Stimulated activated naive CD4-positive, alpha-beta T cell (primary cell): ENCODE data around the gene CTNNAL1.
"Not testable (repeated sequence)": the region's sequence is repeated elsewhere in the genome, so short reads cannot be mapped to it uniquely, and the experiment has no call there.

ENCODE experiments used
- DNase-seq, 6 experiments: peaks; one replicate each; lab custom pipeline; 2025; lab: John Stamatoyannopoulos, UW

CTNNAL1 gene

DNA sequence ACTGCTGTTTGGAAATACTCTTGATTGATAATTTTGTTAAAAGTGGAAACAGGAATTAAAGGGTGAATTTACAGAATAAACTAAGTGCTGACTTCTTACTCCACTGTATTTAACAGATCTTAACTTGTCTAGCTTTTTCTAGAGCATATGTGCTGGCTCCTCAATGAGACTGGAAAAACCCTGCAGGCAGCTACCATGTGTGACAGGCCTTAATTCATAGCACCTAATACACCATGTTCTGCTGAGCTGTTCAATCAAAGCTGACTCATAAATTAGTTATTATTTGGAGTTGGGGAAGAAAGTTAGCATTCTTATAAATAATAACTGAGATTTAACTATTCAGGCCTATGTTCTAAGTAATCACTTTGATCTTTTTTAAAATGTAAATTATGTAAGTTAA lies 29.4 kb downstream of the CTNNAL1 start:
- DNase-seq, result no peak

DNA sequence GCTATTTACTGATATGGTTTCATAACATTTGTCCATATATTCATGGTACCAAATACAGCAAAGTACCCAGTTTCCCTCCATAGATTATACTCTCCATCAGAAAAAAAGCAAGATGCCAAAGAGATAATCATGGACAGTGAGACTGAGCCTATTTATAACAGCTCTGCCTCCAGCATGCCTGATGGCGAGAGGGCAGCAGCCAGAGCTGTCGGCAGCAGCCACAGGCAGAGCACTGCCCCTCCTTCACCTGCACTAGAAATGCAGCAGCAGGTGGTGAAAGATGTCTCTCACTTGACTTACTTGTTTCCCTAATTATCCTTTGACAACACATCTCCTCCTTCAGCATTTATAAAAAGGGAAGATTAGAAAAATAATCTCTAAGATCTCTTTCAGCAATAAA lies 32.4 kb downstream of the CTNNAL1 start:
- no peak for DNase-seq

DNA sequence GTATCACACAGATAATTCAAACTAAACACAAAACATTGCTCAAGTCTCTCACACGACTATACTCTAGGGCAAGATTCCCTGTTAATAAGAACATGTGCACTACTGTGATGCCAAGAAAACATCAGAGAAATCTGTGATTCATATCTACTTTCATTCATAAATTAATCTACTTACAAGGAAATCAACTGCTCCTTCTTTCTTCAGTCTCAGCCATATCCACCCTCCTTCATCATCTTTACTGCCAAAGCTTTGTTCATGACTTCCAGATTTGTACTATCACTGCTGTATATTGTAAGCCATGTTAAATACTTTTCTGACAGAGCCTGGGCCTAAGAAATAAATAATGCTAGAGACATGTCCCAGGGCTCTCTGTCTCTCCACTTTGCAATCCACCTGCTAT lies 35.1 kb downstream of the CTNNAL1 start:
- no peak for DNase-seq

DNA sequence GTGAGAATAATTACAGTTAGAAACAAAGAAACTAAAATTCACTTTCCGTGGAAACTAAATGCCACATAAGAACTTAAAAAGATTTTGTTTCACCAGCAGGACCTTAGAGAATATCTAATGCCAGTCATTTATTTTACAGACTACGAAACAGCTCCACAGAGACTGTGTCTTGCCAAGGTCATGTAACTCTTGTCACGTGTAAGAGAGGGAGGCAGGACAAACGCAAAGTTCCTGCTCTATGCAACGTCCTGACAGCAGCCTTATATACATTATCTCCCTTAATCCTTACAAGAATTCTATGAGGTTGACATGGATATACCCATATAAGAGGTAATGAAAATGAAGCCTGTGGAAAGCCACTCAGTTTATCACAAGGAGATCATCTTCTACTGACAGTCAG lies 39.4 kb downstream of the CTNNAL1 start:
- no peak for DNase-seq

DNA sequence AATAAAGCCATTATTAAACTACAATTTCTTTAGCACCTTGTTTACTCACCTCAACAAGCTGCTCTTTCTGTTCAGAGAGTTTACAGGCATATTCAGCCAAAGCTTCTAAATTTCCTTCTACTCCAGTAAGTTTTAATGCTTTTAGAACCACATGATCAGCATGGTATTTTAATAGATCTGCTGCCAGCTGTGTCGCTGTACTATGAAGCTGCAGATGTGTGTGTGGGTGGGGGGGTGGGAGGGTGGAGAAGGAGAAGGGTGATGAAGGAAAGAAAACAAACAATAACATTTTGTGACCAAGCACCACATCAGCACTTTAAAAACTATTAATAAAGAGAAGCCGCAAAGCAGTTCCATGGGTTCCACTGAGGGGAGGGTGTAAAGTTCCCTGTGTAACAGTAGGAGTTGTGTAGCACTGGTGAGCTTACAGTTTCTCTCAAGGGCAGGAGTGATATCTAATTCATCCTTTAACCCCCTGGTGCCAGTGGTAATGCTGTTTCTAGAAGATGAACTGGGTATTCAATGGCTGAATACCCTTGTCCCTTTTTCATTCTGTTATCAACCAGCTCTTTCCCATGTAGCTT lies 40.6 kb downstream of the CTNNAL1 start:
- no peak for DNase-seq

DNA sequence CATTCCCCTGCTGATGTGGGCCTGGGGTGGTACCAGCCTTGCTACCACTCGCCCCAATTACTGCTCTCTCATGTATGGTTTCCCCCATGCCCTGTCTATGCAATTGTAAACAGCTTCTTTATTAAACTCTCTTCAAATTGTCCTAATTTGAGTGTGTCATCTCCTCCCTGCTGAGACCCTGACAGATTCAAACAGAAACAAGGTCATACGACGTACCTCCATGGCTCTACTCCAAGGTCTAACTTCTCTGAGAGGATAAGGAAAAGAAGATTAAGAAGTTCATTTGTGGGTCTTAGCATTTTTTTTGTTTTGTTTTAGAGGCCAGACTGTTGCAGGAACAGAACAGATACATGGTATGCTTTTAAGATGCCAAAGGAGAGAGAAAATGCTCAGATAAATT lies 41.1 kb downstream of the CTNNAL1 start:
- DNase-seq, result no peak

DNA sequence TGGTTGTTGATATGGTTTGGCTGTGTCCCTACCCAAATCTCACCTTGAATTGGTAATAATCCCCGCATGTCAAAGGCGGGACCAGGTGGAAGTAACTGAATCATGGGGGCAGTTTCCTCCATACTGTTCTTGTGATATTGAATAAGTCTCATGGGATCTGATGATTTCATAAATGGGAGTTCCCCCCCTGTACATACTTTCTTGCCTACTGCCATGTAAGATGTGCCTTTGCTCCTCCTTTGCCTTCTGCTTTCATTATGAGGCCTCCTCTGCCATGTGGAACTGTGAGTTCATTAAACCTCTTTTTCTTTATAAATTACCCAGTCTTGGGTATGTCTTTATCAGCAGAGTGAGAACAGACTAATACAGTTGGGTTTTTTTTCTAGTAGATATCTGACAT lies 41.9 kb downstream of the CTNNAL1 start:
- not testable (repeated sequence) for DNase-seq

DNA sequence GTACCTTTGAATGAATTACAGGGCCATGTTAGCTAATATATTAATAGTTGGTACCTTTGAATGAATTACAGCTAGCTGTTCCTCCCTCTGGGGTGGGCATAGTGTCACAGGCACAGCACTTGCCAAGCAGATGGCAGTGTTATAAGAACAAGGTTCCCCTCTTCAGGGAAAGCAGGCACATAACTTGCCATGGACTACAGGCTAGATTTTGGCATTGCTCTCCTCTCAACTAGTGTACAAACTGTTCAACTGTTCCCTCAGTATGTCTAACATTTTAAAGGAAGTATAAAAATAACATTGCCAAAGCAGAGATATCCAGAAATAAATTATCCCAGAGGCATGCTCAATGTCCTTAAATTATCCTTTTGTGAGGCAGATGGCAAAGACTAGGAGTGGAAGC lies 45.4 kb downstream of the CTNNAL1 start:
- no peak for DNase-seq

DNA sequence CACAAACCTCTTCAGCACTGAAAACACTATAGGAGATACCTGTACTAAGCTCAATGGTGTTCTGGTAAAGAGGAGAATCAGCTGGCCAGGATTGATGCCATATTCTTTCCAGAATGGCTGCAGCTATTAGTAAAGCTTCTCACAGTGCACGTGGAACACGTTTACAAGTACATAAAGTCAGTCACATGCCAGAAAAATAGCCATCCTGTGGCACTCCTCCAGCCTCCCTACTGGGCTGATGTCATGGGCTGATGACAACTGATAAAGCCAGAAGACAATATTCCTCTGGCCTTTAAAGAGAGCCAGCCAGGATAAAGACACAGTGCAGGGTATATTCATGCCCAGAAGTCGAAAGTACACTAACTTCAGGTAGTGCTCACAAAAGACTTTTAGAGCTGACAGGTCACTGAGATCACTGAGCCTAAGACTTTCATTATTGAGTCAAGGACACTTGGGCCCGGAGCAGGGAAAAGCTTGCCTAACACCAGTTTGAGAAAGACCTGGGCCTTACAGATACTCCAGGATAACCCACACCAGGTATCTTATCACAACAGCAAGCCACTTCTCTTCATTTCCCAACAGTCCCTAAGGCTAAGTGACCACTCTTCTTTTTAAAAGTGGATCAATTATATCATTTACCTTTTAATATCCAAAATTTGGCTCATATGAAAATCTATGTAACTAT lies 49.7 kb downstream of the CTNNAL1 start:
- no peak for DNase-seq

DNA sequence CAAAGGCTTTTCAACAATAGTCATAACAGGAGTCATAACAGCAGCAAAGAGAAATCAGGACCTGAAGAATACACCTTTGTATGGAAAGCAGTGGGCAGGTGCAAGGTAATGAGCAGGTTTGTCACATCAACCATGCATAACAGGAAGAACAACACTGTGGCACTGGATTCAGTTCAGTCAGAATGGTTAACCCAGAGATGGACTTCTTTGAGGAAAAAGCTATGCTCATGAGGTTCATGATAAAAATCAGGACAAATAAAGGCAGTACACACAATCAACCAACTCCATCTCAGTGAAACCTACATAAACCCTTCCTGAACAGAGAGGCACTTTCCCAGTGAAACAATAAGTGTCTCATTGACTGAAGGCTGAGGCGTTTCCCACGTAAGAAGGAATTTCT lies 52.1 kb downstream of the CTNNAL1 start:
- no peak for DNase-seq

DNA sequence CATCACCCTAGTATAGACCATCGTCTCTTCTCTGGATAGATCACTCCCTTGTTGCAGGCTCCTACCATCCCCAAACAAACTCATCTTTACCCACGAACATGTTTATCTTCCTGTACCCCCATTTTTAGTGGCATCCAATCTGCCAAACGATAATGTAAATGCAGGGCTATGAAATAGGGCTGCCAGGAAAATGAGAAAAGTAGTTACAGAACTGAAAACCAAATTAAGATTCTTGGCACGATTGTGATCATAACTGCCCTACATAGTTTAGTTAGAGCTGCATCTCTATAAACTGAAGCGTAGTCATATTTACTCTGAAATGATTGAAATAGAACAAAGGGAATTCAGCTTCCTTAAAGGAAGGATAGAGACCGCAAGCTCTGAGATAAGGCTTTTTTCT lies 53.0 kb downstream of the CTNNAL1 start:
- DNase-seq, result no peak

DNA sequence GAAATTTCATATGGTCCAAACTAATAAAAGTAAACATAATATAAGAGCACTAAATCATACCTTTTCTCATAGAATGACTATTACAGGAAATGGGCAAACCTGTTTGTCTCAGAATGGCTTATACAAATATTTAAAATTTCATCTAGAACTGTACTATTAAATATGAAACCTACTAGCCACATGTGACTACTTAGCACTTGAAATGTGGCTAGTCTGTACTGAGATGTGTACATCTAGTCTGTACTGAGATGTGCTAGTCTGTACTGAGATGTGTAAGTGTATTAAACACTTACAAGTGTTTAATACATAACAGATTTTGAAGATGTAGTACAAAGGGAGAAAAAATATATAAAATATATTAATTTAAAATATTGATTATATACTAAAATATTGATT lies 56.7 kb downstream of the CTNNAL1 start:
- no peak for DNase-seq

DNA sequence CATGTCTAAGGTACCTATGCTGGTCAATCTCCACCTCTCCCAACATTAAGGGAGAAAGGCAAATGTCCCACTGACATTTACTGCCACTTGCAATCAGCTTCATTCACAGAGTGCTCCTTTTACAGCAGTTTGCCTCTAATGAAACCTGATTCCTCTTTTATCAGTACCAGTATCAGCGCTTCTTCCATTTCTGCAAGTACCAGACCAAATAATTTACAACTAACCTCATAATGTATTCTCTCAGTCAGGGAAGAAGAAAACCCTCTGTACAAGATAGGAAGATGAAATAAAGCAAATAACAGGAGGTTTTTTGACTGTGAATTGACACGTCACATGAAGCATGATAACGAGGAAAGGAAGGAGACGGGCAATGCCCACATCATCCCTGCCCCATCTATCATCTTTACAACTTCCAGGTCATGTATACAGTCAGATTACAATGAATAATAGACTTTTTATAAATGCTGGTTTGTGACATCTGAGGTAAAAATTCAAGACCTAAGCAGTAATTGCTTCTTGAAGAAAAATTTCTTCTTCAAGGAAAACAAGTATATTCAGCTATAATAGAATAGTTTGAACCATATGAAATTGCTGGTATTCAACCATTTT lies 57.2 kb downstream of the CTNNAL1 start:
- DNase-seq, result no peak

DNA sequence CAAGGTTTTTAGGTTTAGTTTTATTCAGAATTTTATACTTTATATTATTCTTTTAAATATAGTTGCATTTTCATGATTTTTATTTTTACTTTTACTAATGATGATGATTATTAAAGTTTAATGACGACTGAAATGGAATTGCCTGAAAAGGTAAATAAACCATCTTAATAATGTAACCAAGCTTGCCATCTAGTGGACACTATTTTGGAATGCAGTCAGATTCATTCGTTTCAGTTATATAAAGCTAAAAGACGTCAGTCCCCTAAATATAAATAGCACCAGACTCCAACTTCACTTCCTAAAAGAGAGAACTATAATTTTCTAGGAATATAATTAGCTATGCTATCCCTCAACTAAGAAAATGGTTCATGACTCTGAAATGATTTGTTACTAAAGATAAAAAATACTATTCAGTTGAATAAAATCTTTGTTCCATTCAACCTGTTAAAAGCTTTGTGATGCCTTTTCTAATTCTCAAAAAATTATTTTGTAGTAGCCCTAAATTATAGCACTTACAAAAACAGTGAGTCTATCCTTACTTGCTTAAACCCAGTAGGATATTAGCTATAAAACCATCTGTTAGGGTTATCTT lies 59.2 kb downstream of the CTNNAL1 start:
- peak in 3 of 6 experiments; percentile 10 to 30 (median 28) for DNase-seq

DNA sequence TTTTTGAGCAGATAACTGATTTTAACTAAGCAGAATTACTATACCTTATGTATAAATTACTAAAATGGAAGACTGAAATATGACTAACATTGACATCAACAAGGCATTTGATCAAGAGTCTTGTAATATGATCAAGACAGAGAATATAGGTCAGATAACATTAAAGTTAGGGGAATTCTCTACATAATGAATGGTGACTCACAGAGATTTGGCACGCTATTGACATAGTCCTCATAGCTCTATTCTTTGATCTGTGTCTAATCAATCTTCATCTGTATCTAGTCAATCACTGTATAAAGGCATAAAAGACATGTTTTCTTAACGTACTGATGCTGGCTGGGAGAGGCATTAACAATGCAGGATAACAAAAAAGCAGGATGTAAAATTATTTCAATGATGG lies 61.7 kb downstream of the CTNNAL1 start:
- DNase-seq, result no peak

DNA sequence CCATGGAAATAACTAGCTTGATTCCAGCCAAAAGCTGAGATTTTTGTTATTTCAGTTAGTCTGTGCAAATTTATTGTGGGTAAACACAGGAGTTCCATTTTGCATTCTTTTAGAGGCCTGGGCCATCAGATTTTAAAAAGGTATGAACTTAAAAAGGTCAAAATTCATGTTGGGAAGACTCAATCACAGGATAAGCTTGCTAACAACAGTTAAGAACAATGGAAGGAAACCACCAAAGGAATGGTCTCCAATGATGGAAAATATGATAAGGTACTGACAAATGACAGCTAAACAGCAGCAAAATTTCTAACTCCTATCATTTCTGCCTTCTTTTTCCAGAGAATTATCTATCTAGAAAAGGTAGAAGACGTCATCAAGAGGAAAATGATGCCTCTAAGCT lies 63.1 kb downstream of the CTNNAL1 start:
- DNase-seq, result no peak

DNA sequence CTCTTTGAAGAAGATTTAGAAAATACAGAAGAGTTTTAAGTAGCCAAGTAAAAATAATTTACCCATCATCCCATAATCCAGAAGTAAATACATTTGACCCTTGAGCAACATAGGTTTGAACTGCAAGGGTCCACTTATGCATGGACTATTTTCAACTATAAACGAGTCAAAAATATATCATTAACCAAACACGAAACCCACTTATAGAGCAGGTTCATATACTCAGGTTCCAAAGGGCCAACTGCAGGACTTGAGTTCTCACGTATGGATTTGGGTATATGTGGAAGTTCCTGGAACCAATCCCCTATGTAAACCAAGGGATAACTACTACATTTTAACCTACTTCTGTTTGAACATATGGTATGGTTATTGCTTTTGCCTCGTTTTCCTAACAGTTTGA lies 73.3 kb downstream of the CTNNAL1 start:
- no peak for DNase-seq

DNA sequence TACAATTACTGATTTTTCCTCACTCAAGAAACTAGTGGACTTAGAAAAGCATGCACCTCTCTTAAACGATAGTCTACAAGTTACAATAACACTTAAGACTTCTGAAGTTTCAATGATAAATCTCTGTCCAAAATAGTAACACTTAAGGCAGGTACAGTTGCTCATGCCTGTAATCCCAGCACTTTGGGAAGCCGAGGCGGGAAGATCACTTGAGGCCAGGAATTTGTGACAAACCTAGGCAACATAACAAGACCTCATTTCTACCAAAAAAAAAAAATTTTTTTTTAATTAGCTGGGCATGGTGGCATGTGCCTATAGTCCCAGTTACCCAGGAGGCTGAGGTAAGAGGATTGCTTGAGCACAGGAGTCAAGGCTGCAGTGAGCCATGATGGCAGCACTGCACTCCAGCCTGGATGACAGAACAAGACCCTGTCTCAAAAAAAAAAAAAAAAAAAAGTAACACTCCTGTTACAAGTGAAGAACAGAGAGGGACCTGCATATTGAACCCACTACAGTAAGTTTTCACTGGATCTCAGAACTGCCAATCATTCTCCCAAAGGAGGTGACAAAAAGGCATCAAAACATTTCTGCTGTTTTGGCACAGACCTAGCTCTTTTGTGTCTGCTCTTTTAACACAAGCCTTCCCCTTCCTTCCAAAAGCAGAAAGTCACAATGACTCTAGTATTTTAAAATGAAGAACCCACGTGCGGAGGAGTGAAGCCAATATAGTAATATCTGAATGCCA lies 75.6 kb downstream of the CTNNAL1 start:
- DNase-seq, result no peak

DNA sequence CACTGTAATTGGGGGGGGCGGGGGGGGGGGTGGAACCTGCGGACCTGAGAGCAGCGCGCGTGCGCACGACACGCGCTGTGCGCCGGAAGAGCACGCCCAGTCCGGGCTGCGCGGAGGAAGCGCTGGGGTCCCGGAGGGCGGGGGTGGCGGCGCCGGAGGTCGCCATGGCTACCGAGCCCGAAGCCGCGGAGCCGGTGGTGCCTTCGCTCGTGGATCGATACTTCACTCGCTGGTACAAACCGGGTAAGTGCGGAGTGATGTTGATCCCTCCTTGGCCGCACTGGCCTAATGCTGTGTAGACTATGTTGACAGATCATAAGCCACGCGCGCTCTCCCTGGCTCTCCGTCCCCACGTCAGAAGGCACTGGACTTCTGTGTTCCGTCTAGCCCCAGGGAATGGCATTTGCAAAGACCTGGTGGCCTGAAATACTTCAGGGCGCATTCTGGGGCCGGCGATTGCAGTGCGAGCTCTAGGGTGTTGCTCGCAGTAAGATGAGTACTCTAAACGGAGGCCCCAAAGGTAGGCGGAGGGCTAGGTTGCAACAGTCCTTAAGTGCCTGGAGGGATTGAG lies 78.9 kb downstream of the CTNNAL1 start, which contains the start of gene ABITRAM:
Gene ABITRAM, plus strand, starts transcription at position 78 of the 571 bp plus-strand sequence. Its CDS starts 87 bp downstream, at position 165.
- DNase-seq, result peak in 4 of 6 experiments; percentile 78 to 91 (median 83)

DNA sequence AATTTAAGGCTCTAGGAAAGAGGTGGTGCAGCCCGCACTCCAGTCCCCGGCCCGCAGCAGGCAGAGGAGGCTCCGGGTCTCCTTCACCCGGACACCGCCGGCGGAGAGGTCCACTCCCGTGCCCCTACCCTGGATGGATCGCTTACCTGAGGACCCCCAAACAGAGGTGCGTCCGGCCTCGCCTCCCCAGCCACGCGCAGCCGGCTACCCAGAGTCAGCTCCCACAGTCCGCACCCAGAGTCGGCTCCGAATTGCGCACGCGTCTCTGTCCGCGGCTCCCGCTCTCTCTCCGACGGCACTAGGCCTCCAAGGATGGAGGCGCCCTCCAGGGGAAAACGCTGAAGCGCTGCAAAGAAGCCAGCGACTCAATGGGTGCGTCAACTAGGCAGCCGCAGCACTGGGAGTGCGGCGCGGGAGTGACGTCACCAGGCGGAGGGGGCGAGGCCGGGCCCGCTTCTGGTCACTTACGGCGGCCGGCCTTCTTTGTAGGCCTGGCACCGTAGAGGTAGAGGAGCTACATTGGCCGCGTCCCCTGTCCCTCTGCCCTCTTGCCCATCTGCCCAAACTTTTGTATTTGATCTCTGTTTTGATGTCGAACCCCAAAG lies 79.5 kb downstream of the CTNNAL1 start, which contains the start of gene ELP1:
Gene ELP1, minus strand, starts transcription at position 407 of the 605 bp plus-strand sequence. CDS start 2,978 bp downstream, outside the sequence.
- peak; percentile 82 to 91 (median 90) for DNase-seq

DNA sequence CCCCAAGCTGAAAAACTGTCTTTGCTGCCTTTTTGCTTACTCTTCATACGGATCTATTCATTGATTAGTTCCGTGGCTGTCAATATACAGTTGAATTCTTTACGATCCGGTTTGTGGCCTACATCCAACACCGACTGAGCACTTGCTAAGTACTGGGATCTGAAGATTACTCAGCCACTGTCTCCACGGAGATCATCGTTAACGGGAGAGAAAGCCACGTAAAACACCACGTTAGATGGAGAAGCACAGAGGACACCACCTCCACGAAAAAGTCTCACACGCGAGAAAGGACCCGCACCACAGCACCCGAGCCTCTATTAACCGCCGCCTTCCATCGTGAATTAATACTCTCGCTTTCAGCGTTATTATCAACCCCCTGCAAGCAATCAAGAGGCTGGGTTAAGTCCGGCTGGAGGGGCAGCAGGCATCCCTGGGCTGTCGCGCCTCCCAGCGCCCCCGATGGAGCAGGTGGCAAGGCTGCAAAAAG lies 80.0 kb downstream of the CTNNAL1 start:
- DNase-seq, result no peak
